ENCODE results near the gene GFY. TPM values are rescaled to one million over a fixed set of nuclear protein-coding genes. Genes with fewer than 3 reads are reported as not detected.

GFY gene
- not detected in 2 replicates for total RNA-seq

GRCh38 chr19:49425178-49425577 lies at the start of gene GFY:
Gene GFY (plus strand): TSS chr19:49425388. CDS start chr19:49426431, 1,043 bp downstream.

GRCh38 chr19:49387936-49388372 lies 37.2 kb upstream of the GFY start, which contains the start of gene KASH5:
Gene KASH5 (plus strand): TSS chr19:49388249. CDS start chr19:49390884, 2,635 bp downstream.

GRCh38 chr19:49423071-49423984 lies 1.9 kb upstream of the GFY start, which contains the start of gene PTH2:
Gene PTH2 (minus strand): TSS chr19:49423441. CDS start chr19:49423339, 102 bp downstream.

GRCh38 chr19:49441210-49441959 lies 16.2 kb downstream of the GFY start, which contains the start of gene SLC17A7:
Gene SLC17A7 (minus strand): TSS chr19:49441527. CDS start chr19:49441379, 148 bp downstream.

GRCh38 chr19:49451430-49452181 lies 26.4 kb downstream of the GFY start, which contains the start of gene PIH1D1:
Gene PIH1D1 (minus strand): TSS chr19:49451814. CDS start chr19:49451574, 240 bp downstream.

GRCh38 chr19:49453013-49453756 lies 28.0 kb downstream of the GFY start, which contains the start of gene ALDH16A1:
Gene ALDH16A1 (plus strand): TSS chr19:49453225. CDS start chr19:49453332, 107 bp downstream.

GRCh38 chr19:49473868-49474541 lies 48.8 kb downstream of the GFY start, which contains the start of gene FLT3LG:
Gene FLT3LG (plus strand): TSS chr19:49474215. CDS start chr19:49474640, 425 bp downstream.

Other genes starting within 250 kb of the GFY start
- 0.09 and 0.54 TPM in 2 replicates for gene SLC6A16, start 100.2 kb upstream of the GFY start, total RNA-seq
- gene CD37, start 90.0 kb upstream of the GFY start, total RNA-seq, result not detected in 2 replicates
- 34.4 and 53.1 TPM in 2 replicates for gene TEAD2, start 63.0 kb upstream of the GFY start, total RNA-seq
- gene DKKL1, start 61.5 kb upstream of the GFY start, total RNA-seq, result not detected in 2 replicates
- gene KASH5, start 37.1 kb upstream of the GFY start, total RNA-seq, result not detected in 2 replicates
- not detected in 2 replicates for gene PTH2, start 1.9 kb upstream of the GFY start, total RNA-seq
- 0.09 TPM in 2 replicates for gene SLC17A7, start 16.1 kb downstream of the GFY start, total RNA-seq
- 131 and 146 TPM in 2 replicates for gene PIH1D1, start 26.4 kb downstream of the GFY start, total RNA-seq
- 31.3 and 66.9 TPM in 2 replicates for gene ALDH16A1, start 27.8 kb downstream of the GFY start, total RNA-seq
- gene FLT3LG, start 48.8 kb downstream of the GFY start, total RNA-seq, result 1.1 and 1.4 TPM in 2 replicates
- 3,283 and 3,317 TPM in 2 replicates for gene RPL13A, start 62.2 kb downstream of the GFY start, total RNA-seq
- 3,523 and 3,741 TPM in 2 replicates for gene RPS11, start 71.0 kb downstream of the GFY start, total RNA-seq
- 64.2 and 84.9 TPM in 2 replicates for gene FCGRT, start 87.3 kb downstream of the GFY start, total RNA-seq
- 119 and 156 TPM in 2 replicates for gene RCN3, start 102.6 kb downstream of the GFY start, total RNA-seq
- 128 and 141 TPM in 2 replicates for gene NOSIP, start 155.2 kb downstream of the GFY start, total RNA-seq
- gene PRRG2, start 155.9 kb downstream of the GFY start, total RNA-seq, result 1.4 and 4.2 TPM in 2 replicates
- 1.8 and 3.6 TPM in 2 replicates for gene PRR12, start 165.8 kb downstream of the GFY start, total RNA-seq
- gene RRAS, start 214.8 kb downstream of the GFY start, total RNA-seq, result 26.4 and 63.0 TPM in 2 replicates
- 10.0 and 14.0 TPM in 2 replicates for gene SCAF1, start 216.8 kb downstream of the GFY start, total RNA-seq
- gene IRF3, start 240.5 kb downstream of the GFY start, total RNA-seq, result 53.0 and 68.9 TPM in 2 replicates
- gene BCL2L12, start 240.5 kb downstream of the GFY start, total RNA-seq, result 5.4 and 6.0 TPM in 2 replicates

Measured in endothelial cell of coronary artery (primary cell).